ENCODE data around the gene SEMA3C. TPM values are rescaled to one million over a fixed set of nuclear protein-coding genes. Genes with fewer than 3 reads are reported as not detected.

Gene SEMA3C
- total RNA-seq (2022; extraction: Qiagen RNA extraction; ENCODE audit: low read depth) = 46.4 to 76.0 TPM (median 61.3 TPM) in 5 replicates

DNA sequence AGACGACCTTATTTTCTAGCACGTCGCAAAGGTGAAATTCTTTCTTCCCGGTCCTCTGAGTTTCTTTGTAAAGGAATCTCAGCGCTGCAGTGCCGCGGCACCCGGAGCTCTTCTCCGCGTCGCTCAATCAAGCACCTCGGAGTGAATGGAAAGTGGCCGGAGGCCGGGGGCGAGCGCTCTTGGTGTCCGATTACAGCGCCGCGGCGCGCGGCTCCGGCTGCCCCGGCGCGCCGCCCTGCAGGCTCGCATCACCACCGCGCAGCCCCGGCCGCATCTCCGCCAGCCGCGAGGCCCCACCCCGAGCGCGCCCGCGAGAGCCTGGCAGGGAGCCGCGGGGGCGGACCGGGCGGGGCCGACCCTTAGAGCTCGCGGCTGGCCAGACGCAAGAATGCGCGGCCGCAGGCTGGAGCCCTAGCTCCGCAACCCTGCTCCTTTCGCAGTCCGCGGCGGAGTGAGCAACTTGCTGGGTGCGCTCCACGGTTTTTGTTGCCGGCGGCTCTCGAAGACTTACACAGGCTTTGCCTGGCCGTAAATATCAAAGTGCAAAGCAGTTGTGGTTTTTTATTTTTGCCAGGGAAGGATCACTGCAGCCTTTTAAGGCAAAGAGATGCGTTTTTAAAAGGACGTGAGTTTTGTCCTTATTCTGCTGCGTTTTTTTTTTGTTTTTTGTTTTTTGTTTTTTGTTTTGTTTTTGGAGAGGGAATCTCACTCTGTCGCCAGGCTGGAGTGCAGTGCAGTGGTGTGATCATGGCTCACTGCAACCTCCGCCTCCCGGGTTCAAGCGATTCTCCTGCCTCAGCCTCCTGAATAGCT is at the start of gene SEMA3C:
Gene SEMA3C (minus strand): TSS at position 143 of the 813 bp plus-strand sequence. CDS start 2,270 bp downstream, outside the sequence.

